NT2/D1 (cell line): Measurements from ENCODE around the gene DLG2.

Experiments used
- SUZ12 ChIP-seq: IDR thresholded peaks from 2 replicates; pipeline ENCODE4 v1.6.1; 2011; ENCODE audit not compliant: insufficient read length, insufficient read depth; ENCODE audit errors: extremely low read depth
- YY1 ChIP-seq: IDR thresholded peaks from 2 replicates; pipeline ENCODE4 v1.6.1; 2011; ENCODE audit not compliant: insufficient read length, insufficient read depth
- ZNF274 ChIP-seq: IDR thresholded peaks from 2 replicates; pipeline ENCODE4 v1.6.1; 2011; ENCODE audit warnings: mild to moderate bottlenecking, low read depth, low read length

GRCh38 chr11:84234011-84234410 is 1393.1 kb downstream of the DLG2 start:
- TF ChIP-seq YY1: no peak
- TF ChIP-seq ZNF274: no peak
- TF ChIP-seq SUZ12: no peak
